AML-193 (cell line): Measurements from ENCODE around the gene OTOP2.
A peak's percentile ranks its signal among the peaks of the same experiment; 100 is the strongest.
"Not testable (repeated sequence)": the region's sequence is repeated elsewhere in the genome, so short reads cannot be mapped to it uniquely, and the experiment has no call there.

Source experiments
- DNase-seq, 2 experiments: peaks; one replicate each; lab custom pipeline; 2025; lab: John Stamatoyannopoulos, UW

The OTOP2 gene

DNA sequence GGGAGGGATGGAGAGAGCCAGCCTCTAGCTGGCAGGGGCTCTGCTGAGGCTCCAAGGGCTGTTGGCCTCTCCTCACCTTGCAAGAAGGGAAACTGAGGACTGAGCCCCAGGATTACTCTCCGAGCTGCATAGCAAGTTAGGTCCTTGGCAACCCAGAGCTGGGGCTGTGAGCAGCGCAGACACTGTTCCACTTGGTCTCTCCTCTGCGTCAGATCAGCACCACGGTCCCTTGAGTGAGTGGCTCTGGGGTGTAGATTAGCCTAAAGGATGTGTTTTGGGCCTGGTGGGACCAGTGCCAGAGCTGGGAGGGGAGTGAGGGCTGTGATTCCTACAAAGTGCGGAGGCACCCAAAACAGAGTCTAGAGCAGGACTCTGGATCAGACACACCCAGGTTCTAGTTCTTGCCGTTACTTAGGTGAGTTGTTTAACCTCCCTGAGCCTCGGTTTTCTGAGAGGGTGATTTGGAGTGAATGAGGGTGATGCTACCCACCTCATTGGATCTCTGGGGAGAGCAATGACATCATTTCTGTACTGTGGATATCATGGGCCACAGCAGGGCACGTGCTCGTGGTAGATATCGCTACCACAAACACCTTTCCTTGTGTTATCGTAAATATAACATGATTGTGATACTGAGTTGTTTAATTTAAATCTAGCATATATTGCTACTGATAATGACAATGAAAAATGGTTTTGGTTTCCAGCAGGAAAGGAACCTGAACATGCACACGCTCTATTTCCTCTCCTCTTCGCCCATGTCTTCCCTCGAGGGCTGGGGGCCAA is 22.5 kb upstream of the OTOP2 start:
- no peak for DNase-seq

DNA sequence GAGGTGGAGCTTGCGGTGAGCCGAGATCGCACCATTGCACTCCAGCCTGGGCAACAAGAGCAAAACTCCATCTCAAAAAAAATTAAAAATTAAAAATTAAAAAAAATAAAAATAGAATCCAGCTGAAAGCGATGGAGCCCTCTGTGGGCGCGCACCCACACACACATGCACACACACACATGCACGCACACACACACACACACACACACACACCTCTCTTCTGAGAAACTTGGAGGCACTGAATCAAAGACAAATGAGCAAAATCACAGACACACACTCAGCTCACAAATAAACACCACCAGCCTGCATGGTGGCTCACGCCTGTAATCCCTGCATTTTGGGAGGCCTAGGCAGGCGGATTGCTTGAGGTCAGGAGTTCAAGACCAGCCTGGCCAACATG is 21.0 kb upstream of the OTOP2 start:
- DNase-seq = no peak

GRCh38 chr17:74903671-74904070 is 20.4 kb upstream of the OTOP2 start:
- DNase-seq = no peak

- no peak for DNase-seq
Measured at GRCh38 chr17:74904687-74905409, 19.2 kb upstream of the OTOP2 start.

- DNase-seq = not testable (repeated sequence)
Measured at GRCh38 chr17:74906214-74906793, 17.8 kb upstream of the OTOP2 start.

GRCh38 chr17:74907012-74907411 is 17.1 kb upstream of the OTOP2 start:
- no peak for DNase-seq

GRCh38 chr17:74909097-74909496 is 15.0 kb upstream of the OTOP2 start:
- not testable (repeated sequence) for DNase-seq

GRCh38 chr17:74911423-74911822 is 12.7 kb upstream of the OTOP2 start:
- not testable (repeated sequence) for DNase-seq

DNA sequence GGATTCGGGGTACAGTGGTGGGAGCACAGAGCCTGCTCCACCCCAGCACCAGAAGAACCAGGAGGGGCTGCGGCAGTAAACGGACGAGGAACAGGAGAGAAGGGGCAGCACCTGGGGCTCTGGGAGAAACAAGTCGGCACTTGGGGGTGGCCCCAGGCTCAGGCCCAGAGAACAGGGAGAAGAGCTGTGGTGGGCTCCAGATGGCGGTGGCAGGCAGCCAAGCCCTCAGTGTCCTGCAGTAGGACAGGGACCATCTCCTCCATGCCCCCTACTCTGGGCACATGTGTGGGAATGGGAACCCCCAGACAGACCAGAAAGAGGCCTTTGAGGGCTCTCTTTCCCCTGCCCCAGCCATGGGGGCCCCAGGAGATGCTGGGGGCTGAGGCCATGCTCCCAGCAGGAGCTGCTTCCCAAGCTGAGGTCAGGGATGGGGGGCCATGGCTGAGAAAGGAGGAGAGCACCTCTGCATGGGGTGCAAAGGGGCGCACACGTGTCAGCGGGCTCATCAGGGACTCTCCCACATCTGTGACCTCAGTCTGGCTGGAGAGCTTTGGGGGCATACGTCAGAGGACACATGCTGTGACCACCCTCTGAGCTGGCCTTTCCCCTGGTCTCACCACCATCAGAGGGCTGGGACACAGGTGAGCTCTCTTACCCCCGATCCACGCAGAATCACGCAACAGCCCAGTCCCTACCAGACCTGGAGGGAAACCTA is 7.8 kb upstream of the OTOP2 start:
- no peak for DNase-seq

- DNase-seq = no peak
Measured at GRCh38 chr17:74916851-74917199, 7.2 kb upstream of the OTOP2 start.

DNA sequence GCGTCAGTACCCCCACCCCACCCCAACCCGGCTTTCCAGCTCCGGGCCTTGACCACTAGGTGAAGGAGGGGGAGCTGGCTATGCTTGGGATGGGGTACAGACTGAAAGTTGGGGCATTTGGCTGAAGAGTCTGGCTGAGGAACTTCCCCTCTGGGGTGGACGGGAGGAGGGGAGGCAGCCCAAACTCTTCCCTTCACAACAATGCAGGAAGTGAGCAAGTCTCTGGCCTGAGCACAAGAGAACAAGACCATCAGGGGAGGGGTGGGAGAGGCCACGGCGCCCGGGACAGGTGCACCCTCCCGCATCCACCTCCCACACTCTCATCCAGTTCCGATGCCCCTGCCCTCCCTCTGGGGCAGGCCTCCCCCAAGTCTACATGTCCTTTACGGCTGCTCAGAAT is 6.6 kb upstream of the OTOP2 start:
- peak; percentile 44 to 63 for DNase-seq

DNA sequence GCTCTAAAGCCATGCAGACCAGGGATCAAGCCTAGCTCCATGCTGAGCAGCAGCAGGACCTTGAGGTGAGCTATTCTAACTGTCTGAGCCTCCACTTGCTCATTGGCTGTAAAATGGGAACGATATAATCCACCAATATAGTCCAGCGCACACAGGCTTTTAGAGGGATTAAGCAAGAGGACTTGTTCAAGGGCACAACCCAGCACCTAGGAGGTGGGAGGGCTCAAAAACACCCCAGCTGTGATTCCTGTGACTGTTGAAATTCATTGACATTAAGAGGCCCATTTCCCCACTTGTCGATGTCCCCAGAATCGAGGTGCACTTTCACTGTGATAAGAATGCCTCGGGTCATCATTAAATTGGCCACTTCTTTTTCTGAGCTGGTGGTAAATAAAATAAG is 5.2 kb upstream of the OTOP2 start:
- DNase-seq = no peak

DNA sequence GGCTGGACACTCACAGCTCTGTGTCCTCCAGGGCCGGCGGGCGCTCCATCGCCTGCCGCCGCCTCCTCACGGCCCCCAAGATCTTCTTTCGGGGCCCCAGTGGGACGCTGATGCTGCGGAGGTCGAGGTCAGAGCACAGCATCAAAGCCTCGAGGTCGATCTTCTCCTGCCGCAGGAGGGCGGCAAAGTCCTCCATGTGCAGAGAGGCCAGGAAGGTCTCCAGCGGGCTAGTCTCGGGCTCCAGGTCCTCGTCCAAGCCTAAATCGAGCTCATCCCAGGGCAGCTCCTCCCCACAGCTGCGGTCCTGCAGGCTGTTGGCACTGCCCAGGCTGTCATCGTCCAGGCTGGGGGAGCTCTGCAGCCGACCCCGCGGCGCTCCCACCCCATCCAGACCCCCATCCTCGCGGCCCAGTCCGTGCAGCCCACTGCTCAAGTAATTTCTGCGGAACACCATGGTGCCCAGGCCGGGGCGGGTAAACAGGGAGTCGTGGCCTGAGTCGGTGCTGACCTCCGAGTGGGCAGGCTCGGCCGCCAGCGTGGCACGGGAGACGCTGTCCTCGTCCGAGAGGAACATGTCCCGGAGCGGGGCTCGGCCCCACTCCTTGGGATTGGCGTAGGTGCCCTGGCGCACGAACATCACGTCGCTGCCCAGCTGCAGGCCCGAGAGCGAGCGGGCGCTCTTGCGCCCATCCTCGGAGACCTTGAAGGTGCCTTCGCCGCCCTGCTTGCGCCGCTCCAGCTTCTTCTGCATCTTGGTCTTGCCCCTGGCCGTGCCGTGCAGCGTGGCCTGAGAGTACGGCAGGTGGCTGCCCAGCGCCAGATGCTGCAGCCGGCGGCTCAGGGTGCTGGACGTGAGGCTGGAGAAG is 4.4 kb upstream of the OTOP2 start:
- no peak for DNase-seq

GRCh38 chr17:74920306-74920620 is 3.8 kb upstream of the OTOP2 start:
- no peak for DNase-seq

DNA sequence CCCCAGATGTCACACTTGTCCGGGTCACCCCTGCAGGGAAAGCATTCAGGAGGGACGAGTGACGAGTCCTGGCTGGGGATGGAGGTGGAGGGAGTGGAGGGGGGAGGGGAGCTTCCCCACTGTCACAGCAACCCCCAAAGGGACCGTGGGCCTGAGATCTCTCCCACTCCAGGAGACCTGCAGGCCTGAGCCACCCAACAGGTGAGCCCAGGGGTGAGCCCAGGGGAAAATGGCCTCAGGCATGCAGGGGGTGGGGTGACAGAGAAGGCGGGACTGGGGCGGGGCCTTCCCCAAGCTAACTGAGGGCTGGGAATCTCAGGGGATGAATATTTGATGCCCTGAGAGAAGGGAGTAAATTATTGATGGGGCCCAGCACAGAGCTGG is 3.4 kb upstream of the OTOP2 start:
- no peak for DNase-seq

GRCh38 chr17:74921026-74921681 is 2.9 kb upstream of the OTOP2 start:
- no peak for DNase-seq

GRCh38 chr17:74921769-74922168 is 2.3 kb upstream of the OTOP2 start:
- DNase-seq = no peak

DNA sequence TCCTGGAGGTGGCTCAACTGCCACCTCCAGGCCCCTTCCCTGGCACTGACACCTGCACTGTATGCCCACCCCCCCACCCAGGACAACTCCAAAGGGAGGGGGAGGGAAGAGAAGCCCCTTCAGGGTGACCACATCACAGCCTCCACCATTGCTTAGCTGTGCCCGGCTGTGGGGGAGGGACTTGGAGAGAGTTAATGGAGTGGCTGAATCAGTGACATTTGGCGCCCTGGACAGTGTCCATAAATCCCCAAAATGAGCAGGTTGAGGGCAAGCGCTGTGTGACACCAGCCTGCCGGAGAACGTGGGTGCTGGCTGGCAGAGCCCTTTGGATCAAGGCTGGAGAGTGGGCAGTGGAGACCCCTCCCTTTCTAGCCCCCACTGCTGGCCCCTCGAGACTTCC is 1.9 kb upstream of the OTOP2 start:
- no peak for DNase-seq

DNA sequence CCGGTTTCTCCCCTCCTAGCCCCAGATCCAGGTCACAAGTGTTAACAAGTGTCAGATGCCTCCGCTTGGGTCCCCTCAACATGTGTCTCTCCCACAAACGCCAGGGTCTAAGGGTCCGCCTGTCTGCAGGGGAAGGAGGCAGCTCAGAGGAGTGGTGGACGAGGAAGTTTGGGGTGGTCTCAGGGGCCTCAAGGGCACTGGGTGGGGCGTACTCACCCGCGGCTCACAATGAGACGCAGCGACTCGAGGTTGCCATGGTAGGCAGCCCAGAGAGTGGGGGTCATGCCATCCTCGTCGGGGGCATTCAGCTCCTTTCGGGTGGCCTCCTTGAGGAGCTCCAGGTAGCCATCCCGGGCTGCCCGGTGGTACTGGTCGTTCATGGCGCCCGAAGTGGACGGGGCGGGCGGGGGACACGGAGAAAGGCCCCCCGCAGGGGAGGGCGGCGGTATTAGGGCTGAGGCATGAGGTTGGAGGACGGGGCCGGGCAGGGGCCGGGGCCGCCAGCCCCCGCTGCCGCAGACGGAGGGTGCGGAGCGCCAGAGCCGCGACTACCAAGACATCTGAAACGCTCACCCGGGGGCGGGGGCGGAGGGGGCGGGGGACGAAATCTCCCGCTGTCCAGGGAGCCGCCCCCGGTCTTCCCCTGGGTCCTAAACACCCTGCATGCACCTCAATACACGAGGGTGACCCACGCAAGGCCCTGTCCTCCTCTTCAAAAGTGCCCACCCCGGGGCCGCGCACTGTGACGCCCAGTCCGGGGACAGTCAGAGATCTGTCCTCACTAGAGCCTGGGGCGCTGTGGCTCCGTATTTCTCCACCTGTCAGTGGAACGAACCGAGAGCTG is 1.2 kb upstream of the OTOP2 start, which contains the start of gene USH1G:
USH1G (minus strand) TSS at position 562 of the 844 bp plus-strand sequence; CDS start at position 380, 182 bp downstream.
- no peak for DNase-seq

DNA sequence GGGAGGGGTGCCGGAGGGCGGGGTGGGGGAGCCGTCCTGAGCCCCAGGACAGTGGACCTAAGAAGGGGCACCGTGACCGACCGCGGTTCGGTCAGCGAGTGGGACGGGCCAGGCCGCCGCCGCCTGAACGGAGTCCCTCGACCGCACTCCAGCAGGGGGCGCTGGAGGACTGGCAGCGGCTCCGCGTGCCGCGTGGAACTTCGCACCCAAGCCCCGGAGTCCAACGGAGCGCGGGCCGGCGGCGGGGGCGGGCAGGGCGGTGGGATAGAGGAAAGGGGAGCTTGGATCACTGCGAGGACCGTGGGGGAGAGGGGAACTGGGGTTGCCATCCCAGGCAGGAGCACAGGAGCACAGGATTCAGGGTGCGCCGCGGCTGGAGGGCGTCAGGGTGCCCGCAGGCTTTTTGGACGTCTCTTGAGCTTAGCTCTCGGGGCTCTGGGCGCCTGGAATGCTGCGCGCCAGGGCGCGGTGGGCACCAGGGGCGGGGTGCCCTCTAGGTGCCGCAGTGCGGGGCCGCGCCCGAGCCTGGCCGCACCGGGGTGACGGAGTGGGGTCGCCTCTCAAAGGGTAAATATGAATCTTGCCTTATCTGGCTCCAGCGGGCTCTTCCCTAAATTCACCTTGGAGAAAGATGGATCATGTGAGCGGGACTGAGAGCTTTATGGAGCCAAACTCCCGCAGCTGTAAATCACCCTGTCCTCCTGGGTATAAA is 379 bp upstream of the OTOP2 start:
- no peak for DNase-seq
